NK-92 (cell line): ENCODE measurements around the gene PARD3.
"Not testable (repeated sequence)": the region's sequence is repeated elsewhere in the genome, so short reads cannot be mapped to it uniquely, and the experiment has no call there.

ENCODE experiments used
- DNase-seq: peaks from one replicate; lab custom pipeline; 2025; ENCODE audit not compliant: unreplicated experiment; lab: John Stamatoyannopoulos, UW

The PARD3 gene

DNA sequence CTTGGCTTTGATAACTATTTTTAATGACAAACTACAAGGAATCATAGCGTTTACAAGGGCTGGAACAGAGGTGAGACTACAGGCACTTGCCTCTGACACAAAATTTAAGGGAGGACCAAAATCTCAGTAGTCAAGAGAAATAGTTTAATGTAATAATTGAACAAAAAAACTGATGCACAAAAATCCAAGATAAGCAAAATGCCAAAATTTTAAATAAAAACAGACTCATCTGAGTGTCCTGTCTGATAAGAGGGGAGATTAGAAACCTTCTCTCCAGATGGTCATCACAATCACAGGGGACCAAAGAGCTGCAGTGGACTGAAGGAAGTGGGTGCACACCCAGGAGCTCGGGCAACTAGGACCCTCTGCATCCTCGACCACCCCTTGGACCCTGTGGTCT, 70.5 kb downstream of the PARD3 start:
- no peak for DNase-seq

DNA sequence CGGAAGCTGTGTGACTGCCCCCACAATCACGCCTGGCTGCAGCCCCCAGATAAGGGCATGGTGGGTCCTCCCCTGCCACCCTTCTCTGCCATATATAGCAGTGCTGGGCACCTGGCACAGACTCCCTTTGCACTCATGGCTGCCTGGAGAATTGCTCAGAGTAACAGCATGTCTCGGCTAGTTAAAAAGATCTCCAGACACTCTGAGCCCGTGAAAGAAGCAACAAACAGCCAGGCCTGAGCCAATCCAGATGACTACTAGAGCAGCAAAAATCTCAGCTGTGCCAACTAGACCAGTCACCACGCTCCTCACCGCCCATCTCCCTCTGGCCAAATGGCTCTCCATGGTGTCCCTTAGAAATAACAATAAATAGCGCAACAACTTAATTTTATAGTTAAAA, 71.3 kb downstream of the PARD3 start:
- DNase-seq = no peak

DNA sequence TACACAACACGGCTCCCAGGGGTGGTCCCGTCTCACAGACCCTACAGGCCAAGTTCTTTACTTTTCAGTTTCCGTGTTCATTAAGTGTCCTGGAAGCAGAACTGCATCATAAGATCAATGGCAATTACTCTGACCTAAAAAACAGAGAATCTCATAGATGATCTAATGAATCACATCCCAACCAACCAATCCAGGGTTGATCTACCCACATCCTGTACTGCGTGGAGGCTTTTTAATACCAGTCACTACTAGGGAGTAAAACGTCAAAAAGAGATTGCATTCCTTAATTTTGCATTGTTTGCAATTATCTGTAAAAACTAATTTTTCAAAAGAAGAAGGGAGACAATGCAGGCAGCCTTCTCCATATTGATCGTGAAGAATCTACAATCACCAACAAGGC, 72.6 kb downstream of the PARD3 start:
- DNase-seq = no peak

DNA sequence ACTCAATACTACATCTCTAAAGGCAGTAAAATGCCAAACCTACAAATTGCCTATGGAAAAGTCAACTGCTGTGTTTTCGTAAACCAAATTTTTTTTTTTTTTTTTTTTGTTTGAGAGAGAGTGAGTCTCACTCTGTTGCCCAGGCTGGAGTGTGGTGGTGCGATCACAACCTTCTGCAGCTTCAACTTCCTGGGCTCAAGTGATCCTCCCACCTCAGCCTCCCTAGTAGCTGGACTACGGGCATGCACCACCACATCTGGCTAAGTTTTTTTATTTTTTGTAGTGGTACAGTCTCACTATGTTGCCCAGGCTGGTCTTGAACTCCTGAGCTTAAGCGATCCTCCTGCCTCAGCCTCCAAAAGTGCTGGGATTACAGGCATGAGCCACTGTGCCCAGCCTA, 74.0 kb downstream of the PARD3 start:
- DNase-seq = not testable (repeated sequence)

DNA sequence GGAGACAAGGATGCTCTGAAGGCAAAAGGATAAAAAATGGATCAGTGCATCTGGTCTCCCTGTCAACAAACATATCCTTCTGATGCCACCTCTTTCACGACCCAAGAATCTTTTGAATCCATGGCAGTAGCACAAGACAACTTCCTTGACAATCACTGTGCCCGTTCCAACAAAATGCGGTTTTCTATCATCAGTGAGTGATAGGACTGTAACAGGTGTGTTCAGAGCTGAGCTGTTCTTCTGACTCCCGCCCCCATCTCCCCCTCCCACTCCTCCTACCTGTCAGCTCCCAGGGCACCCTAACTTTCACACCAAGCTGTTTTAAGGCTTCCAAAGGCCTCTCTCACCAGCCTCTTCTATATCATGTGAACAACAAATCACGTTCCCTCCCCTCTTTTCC, 74.8 kb downstream of the PARD3 start:
- DNase-seq = no peak

DNA sequence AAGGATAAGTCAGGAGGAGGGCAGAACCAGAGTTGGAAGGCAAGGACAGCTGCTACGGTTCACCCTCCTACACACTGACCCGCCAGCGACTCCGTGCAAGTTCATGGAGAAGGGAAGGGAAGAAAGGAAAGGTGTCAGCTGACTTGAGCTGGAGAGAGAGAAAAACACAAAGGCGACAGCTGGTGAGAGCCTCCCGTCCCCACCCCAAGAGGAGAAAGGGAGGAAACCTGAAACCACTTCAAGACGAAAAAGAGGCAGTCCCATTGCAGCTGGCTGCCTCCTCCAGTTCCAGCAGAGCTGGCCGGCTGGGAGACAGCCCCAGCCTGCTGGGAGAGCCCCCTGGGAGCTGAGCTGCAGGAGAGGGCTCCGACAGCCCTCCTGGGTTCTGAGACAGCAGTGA, 75.2 kb downstream of the PARD3 start:
- DNase-seq = no peak

DNA sequence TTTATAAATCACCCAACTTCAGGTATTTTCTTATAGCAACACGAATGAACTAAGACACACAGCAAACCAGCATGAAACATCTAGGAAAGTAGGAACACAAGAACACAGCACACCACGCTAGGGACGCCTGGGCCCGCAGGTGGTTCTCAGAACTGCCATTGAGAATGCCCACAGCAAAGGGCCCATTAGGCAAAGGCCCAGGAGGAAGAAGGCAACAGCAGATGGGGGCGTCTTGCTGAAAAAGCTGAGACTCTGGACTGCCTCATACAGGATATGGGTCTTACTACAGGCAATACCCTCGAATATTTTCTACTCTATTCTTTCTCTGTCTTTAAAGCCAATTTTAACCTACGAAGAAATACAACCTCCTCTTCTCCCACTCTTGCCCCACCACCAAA, 77.3 kb downstream of the PARD3 start:
- no peak for DNase-seq

DNA sequence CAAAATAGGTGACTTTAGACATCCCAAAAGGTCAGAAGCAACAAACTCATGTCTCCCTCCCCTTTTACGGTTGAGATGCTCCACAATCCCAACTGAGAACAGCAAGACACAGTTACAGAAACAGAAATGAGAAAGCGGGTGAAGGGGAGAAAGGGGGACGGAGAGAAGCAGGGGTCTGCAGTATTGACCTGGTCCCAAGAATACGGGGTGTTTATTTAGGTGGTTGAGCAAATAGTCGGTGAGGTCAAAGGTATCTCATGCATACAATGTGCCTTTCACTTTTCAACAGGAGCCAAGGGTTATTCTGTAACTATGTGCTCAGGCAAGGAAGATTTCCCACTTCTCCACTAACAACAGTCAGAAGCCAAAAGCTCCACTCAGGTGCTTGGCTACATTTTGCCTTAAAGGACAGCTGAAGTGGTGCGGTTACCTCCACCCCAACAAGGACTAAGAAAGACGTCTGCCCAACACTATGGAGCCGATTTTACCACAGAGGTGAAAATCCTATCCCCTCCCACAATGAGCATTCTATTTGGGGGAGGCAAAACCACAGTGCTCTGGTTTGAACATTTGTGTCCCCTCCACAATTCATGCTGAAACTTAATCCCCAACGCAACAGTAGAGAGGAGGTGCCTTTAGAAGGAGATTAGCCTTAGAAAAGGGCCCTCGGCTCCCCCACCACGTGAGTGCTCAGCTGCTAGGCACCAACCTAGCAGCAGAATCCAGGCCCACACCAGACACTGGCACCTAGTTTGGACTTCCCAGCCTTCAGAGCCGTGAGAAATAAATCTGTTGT, 77.9 kb downstream of the PARD3 start:
- DNase-seq = no peak

DNA sequence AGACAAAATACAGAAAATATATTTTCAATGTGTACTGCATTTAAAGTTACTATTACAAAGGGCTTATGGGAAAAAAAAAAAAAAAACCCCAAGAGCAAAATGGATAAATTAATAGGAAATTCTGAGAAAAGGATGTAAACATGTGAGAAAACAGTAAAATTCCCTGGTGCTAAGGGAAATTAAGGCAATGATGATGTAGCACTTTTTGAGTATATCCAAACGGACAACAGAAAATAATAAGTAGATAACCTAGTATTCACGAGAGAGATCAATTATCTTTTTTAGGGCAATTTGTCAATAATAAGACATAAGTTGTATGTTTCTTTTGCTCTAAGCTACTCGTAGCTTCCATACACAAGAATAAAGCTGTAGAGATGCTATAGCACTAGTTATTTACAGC, 80.2 kb downstream of the PARD3 start:
- DNase-seq = no peak

DNA sequence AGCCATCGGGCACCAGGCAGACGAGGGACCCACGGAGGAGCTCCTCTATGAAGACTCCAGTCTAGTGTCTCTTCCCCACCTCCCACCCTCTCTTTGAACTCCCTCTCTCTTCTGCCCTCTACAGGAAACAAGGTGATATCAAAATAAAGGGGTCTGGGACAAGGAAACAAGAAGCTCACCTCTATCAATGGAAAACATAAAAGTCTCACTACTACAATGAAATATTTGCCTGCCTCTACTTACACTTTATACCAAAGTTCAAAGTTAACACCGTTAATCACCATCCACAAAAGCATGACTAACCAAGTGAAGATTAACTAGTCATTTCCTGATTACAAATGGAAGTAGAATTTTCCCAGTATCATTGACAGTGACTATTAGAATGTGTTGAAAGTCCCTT, 82.2 kb downstream of the PARD3 start:
- DNase-seq = no peak

DNA sequence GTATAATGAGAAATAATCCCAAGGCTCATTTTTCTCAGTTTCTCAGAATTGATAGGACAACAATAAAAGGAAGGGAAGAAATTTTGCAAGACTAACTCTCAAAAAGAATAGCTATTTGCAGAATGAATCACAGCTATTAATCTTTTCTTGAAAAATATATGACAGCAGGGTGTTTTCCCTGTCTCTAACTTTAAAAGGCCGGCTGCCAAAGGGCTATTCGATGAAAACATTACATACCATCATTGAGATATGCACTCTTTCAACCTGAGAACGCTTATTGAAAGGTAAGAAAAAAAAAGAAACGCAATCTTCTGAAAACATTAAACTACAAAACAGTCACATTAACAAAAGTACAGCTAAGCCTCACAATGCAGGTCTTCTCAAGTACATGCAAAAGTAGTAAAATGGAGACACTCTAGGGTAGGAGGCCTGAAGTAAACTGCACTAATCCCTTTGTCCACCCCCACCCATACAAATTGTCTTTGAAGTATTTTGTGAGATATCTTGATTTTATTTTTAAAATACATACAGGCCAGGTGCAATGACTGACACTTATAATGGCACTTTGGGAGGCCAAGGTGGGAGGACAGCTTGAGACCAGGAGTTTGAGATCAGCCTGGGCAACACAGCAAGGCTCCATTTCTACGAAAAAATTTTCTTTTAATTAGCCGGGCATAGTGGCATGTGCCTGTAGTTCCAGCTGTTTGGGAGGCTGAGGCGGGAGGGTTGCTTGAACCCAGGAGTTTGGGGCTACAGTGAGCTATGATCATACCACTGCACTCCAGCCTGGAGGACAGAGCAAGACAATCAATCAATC, 83.0 kb downstream of the PARD3 start:
- DNase-seq = no peak

DNA sequence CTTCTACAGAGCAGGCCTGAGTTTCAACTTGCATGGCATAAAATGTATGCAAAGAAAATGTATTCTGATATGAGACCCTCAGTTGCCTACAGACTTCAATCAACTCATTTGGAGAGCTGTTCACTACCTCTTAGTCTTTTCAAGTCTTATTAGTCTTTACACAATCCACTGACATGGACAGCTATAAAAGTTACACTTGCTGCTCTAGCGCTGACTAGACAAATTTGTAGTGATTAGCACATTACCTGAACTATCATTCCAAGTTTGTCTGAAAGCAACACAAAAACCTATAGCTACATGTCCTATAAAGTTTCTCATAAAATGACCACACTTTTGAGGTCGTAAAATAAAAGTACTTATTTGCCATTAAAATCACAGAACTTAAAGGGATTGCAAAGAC, 83.9 kb downstream of the PARD3 start:
- no peak for DNase-seq

DNA sequence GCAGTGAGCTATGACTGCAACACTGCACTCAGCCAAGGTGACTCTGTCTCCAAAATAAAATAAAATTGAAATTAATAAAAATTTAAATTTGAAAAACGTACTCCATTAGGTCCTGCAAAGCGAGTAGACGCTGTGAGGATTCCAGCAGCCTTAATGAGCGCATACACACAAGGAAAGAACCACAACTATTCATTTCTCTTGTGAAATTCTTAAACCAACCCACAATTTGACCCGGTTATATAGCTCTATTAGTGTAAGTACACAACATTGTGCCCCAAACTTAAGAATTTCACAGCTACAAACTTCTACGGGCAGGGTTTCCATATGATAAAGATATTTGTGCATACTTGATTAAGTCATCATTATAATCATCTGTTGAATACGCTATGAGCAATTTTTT, 84.4 kb downstream of the PARD3 start:
- no peak for DNase-seq

DNA sequence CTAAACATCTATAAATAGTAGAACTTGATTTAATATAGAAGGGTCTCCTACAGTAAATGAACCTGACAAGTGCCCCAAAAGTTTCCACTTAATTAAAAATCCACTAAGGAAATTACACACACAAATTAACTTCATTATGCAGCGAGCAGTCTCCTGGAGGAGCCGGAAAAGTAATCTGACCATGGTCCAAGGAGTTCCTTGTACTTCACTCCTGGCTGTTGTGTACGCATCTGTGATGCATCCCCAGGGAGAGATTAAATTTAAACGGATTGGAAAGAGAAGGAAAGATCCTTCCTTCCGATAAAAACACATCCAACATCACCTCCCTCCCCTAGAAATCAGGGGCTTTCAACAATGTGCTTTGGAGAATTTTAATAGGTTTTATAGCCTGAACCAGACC, 85.5 kb downstream of the PARD3 start:
- DNase-seq = no peak

DNA sequence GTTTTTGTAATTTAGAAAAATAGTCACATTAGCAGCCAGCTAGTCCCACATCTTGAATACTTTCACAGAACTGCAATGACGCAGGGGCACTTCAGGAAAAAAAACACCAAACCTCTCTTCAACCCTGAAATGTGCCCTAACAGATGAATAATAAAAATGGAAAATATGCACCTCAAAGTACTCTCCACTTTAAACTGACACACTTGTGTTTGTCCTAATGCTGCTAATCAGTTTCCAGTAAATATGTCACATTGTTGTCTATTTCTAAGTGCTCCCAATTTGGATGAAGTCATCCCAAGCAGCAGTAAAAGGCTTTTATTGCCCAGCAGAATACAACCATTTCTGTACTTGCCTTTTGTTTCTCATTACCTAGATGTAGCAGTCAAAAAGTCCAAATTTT, 86.7 kb downstream of the PARD3 start:
- DNase-seq = no peak

DNA sequence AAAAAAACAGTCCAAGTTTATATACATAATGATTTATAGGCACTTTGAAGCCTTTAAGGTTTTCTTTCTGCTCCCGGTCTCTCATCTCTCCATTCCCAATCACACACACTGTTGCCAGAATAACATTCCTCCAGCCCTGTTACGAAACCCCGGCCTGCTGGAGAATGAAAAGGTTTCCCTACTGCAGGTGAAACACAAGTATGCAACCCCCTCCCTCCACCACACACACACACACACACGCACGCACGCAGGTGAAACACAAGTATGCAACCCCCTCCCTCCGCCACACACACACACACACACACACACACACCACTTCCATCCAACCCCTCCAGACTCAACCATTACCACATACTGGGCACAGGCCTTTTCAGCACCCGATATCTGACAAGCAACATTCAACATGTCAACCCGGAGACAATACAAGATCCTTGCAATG, 87.5 kb downstream of the PARD3 start:
- no peak for DNase-seq

DNA sequence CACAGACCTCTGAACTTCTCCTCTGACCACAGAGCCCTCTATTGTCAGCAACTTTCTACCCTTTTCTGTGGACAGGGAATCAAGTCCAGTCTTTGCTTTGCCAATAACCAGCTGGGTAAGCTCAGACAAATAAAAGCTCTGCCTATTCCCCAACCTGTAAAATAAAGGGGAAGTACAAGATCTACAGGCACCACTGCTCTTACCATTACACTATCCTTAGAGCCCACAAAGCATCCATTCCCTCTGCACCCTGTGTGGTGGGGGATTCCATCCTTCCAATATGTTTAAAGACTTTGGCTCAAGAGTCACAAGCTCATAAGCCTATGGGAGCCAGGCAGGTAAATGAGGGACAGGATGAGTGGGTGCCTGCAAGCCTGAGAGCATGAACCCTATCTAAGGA, 88.2 kb downstream of the PARD3 start:
- no peak for DNase-seq

DNA sequence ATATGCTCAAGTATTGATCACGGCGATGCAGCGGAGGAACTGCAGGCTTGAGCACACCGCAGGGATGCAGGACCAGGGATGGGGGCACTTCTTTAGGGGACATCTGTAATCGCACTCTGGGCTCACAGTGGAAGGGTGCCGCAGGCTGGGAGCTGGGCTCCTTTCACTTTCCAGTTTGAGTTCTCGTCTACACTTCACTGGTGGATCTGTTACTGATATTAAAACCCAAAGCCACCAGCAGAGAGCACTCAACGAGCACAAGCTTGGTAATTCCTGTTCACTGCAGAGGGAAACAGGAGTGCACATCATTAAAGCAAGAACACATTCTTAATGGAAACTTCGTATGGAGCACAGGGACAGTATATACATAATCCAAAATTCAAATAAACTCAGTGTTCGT, 91.3 kb downstream of the PARD3 start:
- DNase-seq = no peak

DNA sequence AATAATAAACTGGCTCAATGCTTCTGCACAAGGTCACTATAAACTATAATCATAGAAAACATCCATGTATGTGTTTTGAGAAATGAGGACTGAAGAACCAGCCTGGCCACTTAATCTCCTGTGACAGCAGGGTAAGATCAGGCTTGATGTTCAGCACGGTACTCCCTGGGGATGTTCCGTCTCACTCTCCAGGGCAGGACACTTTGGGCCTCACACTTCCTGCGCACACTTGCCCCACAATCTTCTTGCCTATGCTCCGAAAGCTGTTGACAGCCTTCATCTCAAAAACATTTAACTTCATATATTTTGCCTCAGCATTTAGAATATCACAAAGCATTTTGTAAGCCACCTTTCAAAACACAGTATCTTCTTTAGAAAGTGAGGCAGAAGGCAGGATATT, 92.7 kb downstream of the PARD3 start:
- no peak for DNase-seq

DNA sequence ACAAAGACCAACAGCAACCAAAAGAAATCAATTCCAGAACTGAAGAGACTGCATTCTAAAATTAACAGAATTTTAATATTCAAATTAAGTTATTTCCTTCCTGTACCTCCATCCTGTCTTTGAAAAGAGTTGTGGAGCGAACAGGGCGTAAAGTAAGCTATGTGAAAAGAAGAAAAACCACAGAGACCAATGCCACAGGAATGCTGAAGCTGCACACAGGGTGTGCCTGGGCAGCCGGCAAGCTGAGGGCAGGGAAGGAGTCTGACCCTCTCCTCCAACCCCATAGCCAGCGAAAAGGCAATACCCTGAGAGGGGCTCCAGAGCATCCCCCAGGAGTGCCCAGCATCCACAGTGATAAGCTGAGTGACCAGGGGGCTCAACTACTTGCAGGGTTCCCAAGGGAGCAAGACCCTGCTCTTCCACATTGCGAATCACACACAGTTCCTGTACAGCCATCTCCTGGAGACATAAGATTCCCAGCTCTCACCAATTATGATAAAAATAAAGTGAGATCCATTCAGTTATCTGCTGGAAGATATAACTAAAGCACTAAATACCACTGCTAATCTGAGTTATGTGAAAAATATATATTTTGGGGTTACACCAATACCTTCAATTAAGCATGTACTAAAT, 93.8 kb downstream of the PARD3 start:
- DNase-seq = no peak

DNA sequence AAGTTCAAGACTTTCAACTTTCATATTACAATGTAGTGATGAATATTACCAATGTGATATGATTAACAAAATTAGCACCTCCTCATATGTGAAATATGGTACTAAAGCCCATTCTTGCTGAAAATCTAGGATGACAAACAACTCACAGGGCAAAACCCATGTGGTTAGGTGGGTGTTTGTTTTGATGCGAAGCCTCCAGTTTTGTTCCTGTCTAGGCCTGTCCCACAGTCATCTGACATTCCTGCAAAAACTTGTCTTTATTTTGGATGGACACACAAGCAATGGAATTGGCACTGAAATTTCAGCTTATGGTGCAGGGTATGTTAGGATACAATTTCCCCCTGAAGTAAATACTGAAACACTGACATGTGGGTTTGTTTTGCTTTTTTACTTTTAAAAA, 95.3 kb downstream of the PARD3 start:
- no peak for DNase-seq

DNA sequence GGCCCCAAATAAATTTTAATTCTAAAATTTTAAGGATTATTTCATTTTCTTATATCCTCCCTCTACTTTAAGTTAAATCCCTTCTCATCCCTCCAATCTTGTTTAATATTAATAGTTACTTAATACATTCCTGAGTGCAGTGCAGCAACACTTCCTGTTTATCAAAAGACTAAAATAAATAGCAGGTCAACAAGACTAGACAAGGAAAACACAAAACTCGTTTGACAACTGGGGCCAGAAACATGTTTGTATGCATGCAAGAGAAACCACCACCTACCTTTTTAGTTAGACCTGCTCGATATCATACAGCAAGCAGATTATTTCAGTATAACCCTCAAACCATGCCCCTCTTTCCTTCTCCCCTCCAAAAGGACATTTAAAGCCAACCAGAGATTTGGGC, 95.8 kb downstream of the PARD3 start:
- DNase-seq = no peak
